NB4 (cell line): ENCODE results near the gene CPNE4.

Experiments
- DNase-seq: peaks from one replicate; pipeline ENCODE4 v3.0.0; 2010; ENCODE audit warnings: low read depth
- H3K4me3 ChIP-seq: one replicate; pipeline ENCODE4 v1.5.1; 2011; ENCODE audit warnings: mild to moderate bottlenecking, low read depth, low read length, moderate library complexity
- CTCF ChIP-seq: IDR thresholded peaks from one replicate; pipeline ENCODE4 v1.5.1; 2012; ENCODE audit warnings: low read depth, low read length
- MYC ChIP-seq: IDR thresholded peaks from 2 replicates; pipeline ENCODE4 v1.6.1; 2011; ENCODE audit warnings: low read depth, low read length
- POLR2A ChIP-seq: IDR thresholded peaks from 2 replicates; pipeline ENCODE4 v1.6.1; 2011; ENCODE audit warnings: mild to moderate bottlenecking; ENCODE audit not compliant: insufficient read length; ENCODE audit errors: extremely low read depth
- TF ChIP-seq, protein P1 (sequence below): IDR thresholded peaks from 2 replicates; pipeline ENCODE4 v1.6.1; 2011; ENCODE audit warnings: low read depth, low read length

The CPNE4 gene

DNA sequence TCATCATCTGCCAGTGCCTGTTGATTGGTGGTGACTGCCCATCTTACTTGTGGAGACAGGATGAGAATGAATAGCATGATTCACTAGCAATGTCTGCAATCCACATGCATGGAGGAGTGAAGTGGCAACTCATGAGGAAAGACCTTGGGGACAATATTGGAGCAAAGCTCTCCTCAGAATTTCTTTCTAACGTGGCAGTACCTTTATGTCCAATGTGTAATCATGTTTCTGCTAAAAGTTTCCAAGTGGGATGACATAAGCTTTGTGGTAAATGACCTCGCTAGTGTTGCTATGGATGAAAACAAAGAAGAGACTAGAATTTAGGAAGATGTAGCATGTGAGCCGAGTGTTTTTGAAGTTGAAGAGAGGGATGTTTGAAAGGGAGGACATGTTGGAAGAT, 117.8 kb downstream of the CPNE4 start:
- H3K4me3 ChIP-seq, result no peak overlapping the region
- no peak for DNase-seq
- no peak for TF ChIP-seq POLR2A
- no peak for TF ChIP-seq CTCF
- TF ChIP-seq MYC, result no peak
- TF ChIP-seq, protein P1, sequence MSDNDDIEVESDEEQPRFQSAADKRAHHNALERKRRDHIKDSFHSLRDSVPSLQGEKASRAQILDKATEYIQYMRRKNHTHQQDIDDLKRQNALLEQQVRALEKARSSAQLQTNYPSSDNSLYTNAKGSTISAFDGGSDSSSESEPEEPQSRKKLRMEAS, result no peak

- DNase-seq, result no peak
- H3K4me3 ChIP-seq, result no peak overlapping the region
- TF ChIP-seq, protein P1, result no peak
- TF ChIP-seq CTCF, result no peak
- TF ChIP-seq POLR2A, result no peak
- TF ChIP-seq MYC, result no peak
These were observed 120.6 kb downstream of the CPNE4 start for GRCh38 chr3:131914090-131914691.

DNA sequence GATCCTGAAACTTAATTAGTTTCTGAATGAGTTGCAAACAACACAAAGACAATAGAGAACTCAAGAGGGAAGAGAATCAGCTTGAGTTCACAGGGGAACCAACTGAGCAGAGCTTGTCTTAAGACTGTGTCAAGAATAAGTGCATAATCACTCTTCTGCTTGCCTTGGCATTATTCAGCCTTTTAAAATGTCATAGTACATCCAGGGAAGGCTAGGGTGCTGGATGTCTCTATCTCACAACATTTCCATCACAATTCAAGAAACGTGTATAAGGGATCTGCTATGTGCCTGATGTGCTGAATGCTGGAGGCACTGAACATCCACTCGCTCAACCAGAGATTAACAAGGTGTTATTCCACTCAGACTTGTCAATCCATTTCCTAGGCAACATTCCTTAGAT, 122.6 kb downstream of the CPNE4 start:
- no peak for DNase-seq
- H3K4me3 ChIP-seq, result no peak overlapping the region
- no peak for TF ChIP-seq POLR2A
- no peak for TF ChIP-seq MYC
- no peak for TF ChIP-seq CTCF
- TF ChIP-seq, protein P1, result no peak

GRCh38 chr3:131907796-131908195, 127.0 kb downstream of the CPNE4 start:
- H3K4me3 ChIP-seq, result no peak overlapping the region
- no peak for DNase-seq
- TF ChIP-seq, protein P1, result no peak
- TF ChIP-seq MYC (no peak), POLR2A (no peak), CTCF (no peak)

- H3K4me3 ChIP-seq, result no peak overlapping the region
- no peak for TF ChIP-seq CTCF
- TF ChIP-seq, protein P1, result no peak
- DNase-seq, result no peak
These were observed 130.8 kb downstream of the CPNE4 start for GRCh38 chr3:131903988-131904415.
